CD8-positive, alpha-beta memory T cell (primary cell): Measurements from ENCODE around the gene SYNDIG1L. TPM values are rescaled to one million over a fixed set of nuclear protein-coding genes. Genes with fewer than 3 reads are reported as not detected.
A peak's percentile ranks its signal among the peaks of the same experiment; 100 is the strongest.

Source experiments
- CTCF ChIA-PET: fragments of 350-600 bp; sonication (Branson Sonifier 250); formaldehyde crosslinking; loops from one replicate; lab custom pipeline; 2021; ENCODE audit warnings: antibody characterized with exemption; lab: Charles Lee
- POLR2A ChIA-PET: fragments of 350-600 bp; sonication (Branson Sonifier 250); formaldehyde crosslinking; loops from one replicate; lab custom pipeline; 2021; ENCODE audit warnings: antibody characterized with exemption; lab: Charles Lee
- DNase-seq, 5 donors: peaks; one replicate each; pipeline versions ENCODE4 v3.0.0 to v3.0.0-alpha.2; 2020 to 2022; ENCODE audit warnings: mixed read lengths in 1 of 5
- H3K27ac ChIP-seq: one replicate; pipeline ENCODE4 v1.7.0; 2013; ENCODE audit warnings: low read depth, mild to moderate bottlenecking, low read length, moderate library complexity
- H3K27me3 ChIP-seq: 2 replicates; pipeline ENCODE4 v1.7.0; 2013; ENCODE audit warnings: low read length, mild to moderate bottlenecking; ENCODE audit not compliant: insufficient read depth, poor library complexity, severe bottlenecking
- H3K36me3 ChIP-seq: 2 replicates; pipeline ENCODE4 v1.7.0; 2013; ENCODE audit warnings: mild to moderate bottlenecking, low read length, moderate library complexity; ENCODE audit not compliant: insufficient read depth
- H3K4me1 ChIP-seq: 2 replicates; pipeline ENCODE4 v1.7.0; 2013; ENCODE audit warnings: mild to moderate bottlenecking, low read length, moderate library complexity; ENCODE audit not compliant: insufficient read depth
- H3K4me3 ChIP-seq: 2 replicates; pipeline ENCODE4 v1.7.0; 2013; ENCODE audit warnings: mild to moderate bottlenecking, low read length
- H3K9me3 ChIP-seq: 2 replicates; pipeline ENCODE4 v1.7.0; 2013; ENCODE audit warnings: mild to moderate bottlenecking, low read length
- H3K27ac Mint-ChIP-seq, 8 donors: one replicate each; pipeline ENCODE4 v1.8.0; 2020 to 2021; ENCODE audit warnings: mixed read lengths in 8 of 8, mild to moderate bottlenecking in 6 of 8, inconsistent platforms in 3 of 8, moderate library complexity in 3 of 8
- H3K27me3 Mint-ChIP-seq, 2 donors: one replicate each; pipeline ENCODE4 v1.8.0; 2020 to 2021; ENCODE audit warnings: mixed read lengths in 2 of 2, mild to moderate bottlenecking in 1 of 2, moderate library complexity in 1 of 2
- H3K36me3 Mint-ChIP-seq, 3 donors: one replicate each; pipeline ENCODE4 v1.8.0; 2020 to 2021; ENCODE audit warnings: mixed read lengths in 3 of 3, inconsistent platforms in 1 of 3, mild to moderate bottlenecking in 1 of 3
- H3K4me1 Mint-ChIP-seq, 3 donors: one replicate each; pipeline ENCODE4 v1.8.0; 2020 to 2021; ENCODE audit warnings: mixed read lengths in 3 of 3, inconsistent platforms in 1 of 3, mild to moderate bottlenecking in 1 of 3
- H3K4me3 Mint-ChIP-seq, 7 donors: one replicate each; pipeline ENCODE4 v1.8.0; 2020 to 2021; ENCODE audit warnings: mixed read lengths in 7 of 7, mild to moderate bottlenecking in 6 of 7, moderate library complexity in 4 of 7, inconsistent platforms in 2 of 7
- H3K9me3 Mint-ChIP-seq, 5 donors: one replicate each; pipeline ENCODE4 v1.8.0; 2020 to 2022; ENCODE audit warnings: mixed read lengths in 5 of 5, mild to moderate bottlenecking in 3 of 5, moderate library complexity in 2 of 5, inconsistent platforms in 1 of 5
- polyA plus RNA-seq: library from polyadenylated mRNA; unstranded; fragments of 300-500 nt; fragmentation: Illumina TruSeq; gene quantifications from one replicate; pipeline ENCODE4 v1.2.3, GENCODE V29; 2021
- total RNA-seq, 2 experiments: library from RNA; stranded (reverse); gene quantifications; one replicate each; pipeline ENCODE4 v1.2.3, GENCODE V29; 2021

The SYNDIG1L gene
- total RNA-seq = not detected
- not detected for polyA plus RNA-seq

DNA sequence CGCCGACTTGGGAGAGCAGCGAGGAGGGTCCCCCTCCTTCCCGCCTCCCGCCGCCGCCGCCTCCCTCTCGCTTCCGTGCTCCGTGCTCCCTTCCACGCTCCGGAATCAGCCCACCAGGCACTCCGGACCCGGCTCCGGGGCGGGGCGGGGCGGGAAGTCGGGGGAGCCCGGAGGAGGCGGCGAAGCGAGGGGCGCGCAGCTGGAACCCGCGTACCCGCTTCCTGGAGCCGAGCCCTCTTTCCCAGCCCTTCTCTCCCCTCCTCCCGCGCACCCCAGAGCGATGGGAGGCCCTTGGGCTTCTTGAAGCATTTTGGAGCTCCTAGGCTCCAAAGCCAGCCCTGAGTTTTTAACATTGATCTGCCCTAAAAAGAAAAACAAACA, at the start of gene SYNDIG1L:
TSS of gene SYNDIG1L (minus strand) at position 9 of the 381 bp plus-strand sequence. CDS start 16,466 bp downstream, outside the sequence.
- Mint-ChIP-seq H3K27me3 (peaks cover 46 to 82% of the 10 kb centered on the region in 2 donors), H3K36me3 (no peaks in the 10 kb centered on the region), H3K4me1 (peaks cover 3 to 4% (median 4%) of the 10 kb centered on the region in 3 donors), H3K27ac (peak within 1 kb of the TSS in 1 of 8 donors; percentile 32), H3K4me3 (peak within 1 kb of the TSS in 5 of 7 donors; percentile 39 to 72 (median 53)), H3K9me3 (peaks cover 0 to 4% (median 2%) of the 10 kb centered on the region in 5 donors)
- Histone ChIP-seq H3K4me3 (no peak within 1 kb of the TSS), H3K27me3 (peaks cover 18% of the 10 kb centered on the region), H3K4me1 (no peaks in the 10 kb centered on the region), H3K27ac (no peak within 1 kb of the TSS), H3K36me3 (no peaks in the 10 kb centered on the region), H3K9me3 (no peaks in the 10 kb centered on the region)
- DNase-seq = no peak
- POLR2A ChIA-PET = interaction anchor here (0.8 kb wide), 1 partner anchor 1542 kb away, joined by 12 read pairs; no protein-coding TSS in a partner anchor
- CTCF ChIA-PET = no interaction called here

DNA sequence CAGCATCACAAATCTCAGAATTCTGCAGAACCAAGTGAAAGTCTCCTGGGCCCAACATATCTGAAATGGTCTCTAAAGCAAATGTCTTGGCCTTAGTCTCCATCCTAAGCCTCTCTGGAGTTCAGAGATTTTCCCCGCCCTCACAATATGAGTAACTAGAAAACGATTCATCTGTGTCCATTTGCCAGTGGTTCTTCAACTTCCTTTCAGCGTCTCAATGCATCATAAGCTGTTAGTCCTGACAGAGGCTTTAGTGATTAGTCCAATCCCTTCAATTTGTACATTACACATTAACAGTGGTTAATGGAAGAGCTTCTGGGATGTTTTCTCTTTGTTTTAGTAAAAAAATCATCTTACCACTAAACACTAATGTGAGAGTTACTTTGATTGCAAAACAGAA, 49.7 kb upstream of the SYNDIG1L start:
- Mint-ChIP-seq H3K9me3 (peaks cover 0 to 2% (median 0%) of the 10 kb centered on the region in 5 donors), H3K36me3 (peaks cover 0 to 41% (median 12%) of the 10 kb centered on the region in 3 donors), H3K4me3 (no peak overlapping the region), H3K4me1 (no peaks in the 10 kb centered on the region), H3K27me3 (no peaks in the 10 kb centered on the region), H3K27ac (no peak overlapping the region)
- Histone ChIP-seq H3K9me3 (no peaks in the 10 kb centered on the region), H3K4me1 (no peaks in the 10 kb centered on the region), H3K27ac (no peak overlapping the region), H3K4me3 (no peak overlapping the region), H3K27me3 (no peaks in the 10 kb centered on the region), H3K36me3 (no peaks in the 10 kb centered on the region)
- DNase-seq = no peak
- POLR2A ChIA-PET = no interaction called here
- CTCF ChIA-PET = no interaction called here

DNA sequence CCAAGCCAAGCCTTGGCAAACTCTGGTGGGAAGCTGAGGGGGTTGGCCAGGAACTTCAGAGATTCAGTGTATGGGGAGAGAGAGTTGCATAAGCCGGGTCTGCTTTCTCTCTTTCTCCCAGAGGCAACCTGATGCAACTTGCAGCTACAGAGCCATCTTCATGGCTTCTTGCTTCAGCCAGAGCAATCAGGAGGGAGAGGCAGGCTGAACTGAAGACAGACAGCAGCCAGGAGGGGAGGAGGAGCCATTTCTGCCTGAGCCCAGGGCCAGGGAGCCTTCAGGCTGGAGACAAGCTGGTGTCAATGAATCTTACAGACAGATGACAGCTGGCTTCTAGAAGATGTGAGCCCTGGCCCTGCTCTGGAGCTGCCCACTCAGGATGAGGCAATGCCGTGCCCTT, 48.4 kb upstream of the SYNDIG1L start:
- Mint-ChIP-seq H3K27me3 (no peaks in the 10 kb centered on the region), H3K9me3 (peaks cover 0 to 2% (median 0%) of the 10 kb centered on the region in 5 donors), H3K4me1 (no peaks in the 10 kb centered on the region), H3K36me3 (peaks cover 0 to 28% (median 9%) of the 10 kb centered on the region in 3 donors), H3K27ac (no peak overlapping the region), H3K4me3 (no peak overlapping the region)
- ChIA-PET CTCF (no interaction called here), POLR2A (no interaction called here)
- no peaks in the 10 kb centered on the region for H3K36me3 ChIP-seq
- no peaks in the 10 kb centered on the region for H3K9me3 ChIP-seq
- no peaks in the 10 kb centered on the region for H3K27me3 ChIP-seq
- H3K4me3 ChIP-seq = no peak overlapping the region
- no peak overlapping the region for H3K27ac ChIP-seq
- no peaks in the 10 kb centered on the region for H3K4me1 ChIP-seq
- no peak for DNase-seq

DNA sequence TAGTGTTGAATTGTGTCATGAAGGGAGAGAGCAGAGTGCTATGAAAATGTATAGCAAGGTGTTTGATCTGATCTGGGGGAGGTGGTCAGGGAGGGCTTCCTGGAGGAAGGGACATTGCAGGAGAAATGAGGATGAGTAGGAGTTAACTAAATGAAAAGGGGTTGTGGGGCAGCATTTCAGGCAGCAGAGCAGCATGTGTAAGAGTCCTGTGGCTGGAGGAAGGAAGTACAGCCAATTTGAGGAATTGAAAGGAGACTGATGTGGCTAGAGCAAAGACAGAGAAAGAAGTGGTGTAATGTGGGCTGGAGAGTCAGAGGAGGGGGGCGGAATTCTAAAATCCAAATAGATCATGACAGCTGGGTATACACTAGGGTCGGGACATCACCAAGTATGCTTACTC, 46.6 kb upstream of the SYNDIG1L start:
- CTCF ChIA-PET = no interaction called here

DNA sequence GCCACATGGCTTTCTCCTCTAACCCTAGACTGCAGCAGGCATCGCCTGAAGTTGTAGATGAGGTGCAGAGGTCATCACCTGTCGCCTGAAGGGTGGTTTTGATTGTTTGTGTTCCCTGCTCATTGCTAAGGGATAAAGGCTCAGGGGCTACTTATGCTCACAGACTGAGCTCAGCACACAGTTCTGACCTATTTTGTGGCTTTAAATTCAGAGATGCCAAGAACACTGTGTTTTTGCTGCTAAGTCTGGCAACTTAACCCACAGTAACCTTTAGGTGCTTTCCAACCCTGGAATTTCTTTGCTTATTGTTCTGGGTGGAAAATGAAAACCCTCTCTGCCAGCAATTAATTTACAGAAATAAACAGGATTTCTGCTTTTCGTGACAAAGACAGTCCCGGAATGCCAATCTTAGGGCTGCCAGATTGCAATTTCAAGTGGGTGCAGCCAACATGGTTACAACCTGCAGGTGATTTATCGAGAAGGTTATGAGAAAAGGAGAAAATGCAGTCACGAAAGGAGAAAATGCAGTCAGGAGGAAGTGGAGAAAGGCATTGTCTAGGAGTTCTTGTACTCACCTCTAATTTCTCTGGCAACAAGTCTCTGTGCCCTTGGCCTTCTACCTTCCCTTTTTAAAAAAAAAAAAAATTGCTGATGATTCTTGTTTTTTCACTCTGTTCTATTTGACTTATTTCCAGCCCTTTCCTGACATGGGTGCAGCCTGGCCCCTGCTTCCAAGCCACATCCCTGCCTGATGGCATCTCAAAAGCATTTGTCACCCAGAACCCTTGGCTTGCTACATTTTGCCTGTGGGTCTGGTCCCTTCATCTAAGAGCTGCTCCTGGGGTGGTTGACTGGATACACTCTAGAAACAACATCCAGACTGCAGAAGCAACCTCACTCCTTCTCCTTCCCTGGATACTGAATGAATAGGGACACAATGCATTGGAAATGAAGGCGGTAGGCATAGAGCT, 43.8 kb upstream of the SYNDIG1L start:
- Mint-ChIP-seq H3K27me3 (peaks cover 0 to 1% of the 10 kb centered on the region in 2 donors), H3K9me3 (peaks cover 0 to 2% (median 0%) of the 10 kb centered on the region in 5 donors), H3K36me3 (peaks cover 0 to 10% (median 5%) of the 10 kb centered on the region in 3 donors), H3K4me1 (no peaks in the 10 kb centered on the region), H3K27ac (no peak overlapping the region), H3K4me3 (no peak overlapping the region)
- Histone ChIP-seq H3K4me1 (no peaks in the 10 kb centered on the region), H3K27me3 (no peaks in the 10 kb centered on the region), H3K36me3 (no peaks in the 10 kb centered on the region), H3K27ac (no peak overlapping the region), H3K4me3 (no peak overlapping the region), H3K9me3 (no peaks in the 10 kb centered on the region)
- DNase-seq = no peak
- POLR2A ChIA-PET = no interaction called here
- CTCF ChIA-PET = no interaction called here

More for the DNA sequence above, 46.6 kb upstream of the SYNDIG1L start:
- Mint-ChIP-seq H3K27ac (no peak overlapping the region), H3K4me1 (no peaks in the 10 kb centered on the region), H3K36me3 (peaks cover 0 to 16% (median 7%) of the 10 kb centered on the region in 3 donors), H3K4me3 (no peak overlapping the region), H3K9me3 (peaks cover 0 to 2% (median 0%) of the 10 kb centered on the region in 5 donors), H3K27me3 (peaks cover 0 to 1% of the 10 kb centered on the region in 2 donors)
- H3K9me3 ChIP-seq = no peaks in the 10 kb centered on the region
- H3K27ac ChIP-seq = no peak overlapping the region
- H3K36me3 ChIP-seq = no peaks in the 10 kb centered on the region
- H3K4me1 ChIP-seq = no peaks in the 10 kb centered on the region
- POLR2A ChIA-PET = no interaction called here
- no peak overlapping the region for H3K4me3 ChIP-seq
- DNase-seq = no peak
- no peaks in the 10 kb centered on the region for H3K27me3 ChIP-seq

DNA sequence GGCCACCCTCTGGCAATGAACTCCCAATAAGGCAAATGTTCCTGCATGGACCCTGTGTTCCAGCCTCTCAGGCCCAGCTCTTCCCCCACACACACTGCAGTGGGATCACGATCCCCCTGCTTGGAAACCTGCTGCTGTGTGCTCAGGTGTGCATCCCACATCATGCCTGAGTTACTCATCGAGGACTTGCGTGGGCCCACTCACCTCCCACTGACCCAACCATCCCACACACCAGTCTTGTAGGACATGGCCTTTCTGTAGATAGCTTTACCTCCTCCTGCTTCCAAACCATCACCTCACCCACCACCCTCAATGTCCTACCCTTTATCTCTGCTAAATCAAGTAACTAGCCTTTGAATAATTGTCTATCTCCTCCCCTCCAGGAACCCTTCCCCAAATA, 42.5 kb upstream of the SYNDIG1L start:
- ChIA-PET POLR2A (no interaction called here), CTCF (no interaction called here)
- peaks cover 0 to 2% (median 0%) of the 10 kb centered on the region in 5 donors for H3K9me3 Mint-ChIP-seq
- peaks cover 0 to 1% of the 10 kb centered on the region in 2 donors for H3K27me3 Mint-ChIP-seq
- Histone ChIP-seq H3K9me3 (no peaks in the 10 kb centered on the region), H3K4me3 (no peak overlapping the region), H3K27ac (no peak overlapping the region), H3K27me3 (no peaks in the 10 kb centered on the region), H3K36me3 (no peaks in the 10 kb centered on the region), H3K4me1 (no peaks in the 10 kb centered on the region)
- no peaks in the 10 kb centered on the region for H3K4me1 Mint-ChIP-seq
- no peak overlapping the region for H3K27ac Mint-ChIP-seq
- peaks cover 0 to 6% (median 3%) of the 10 kb centered on the region in 3 donors for H3K36me3 Mint-ChIP-seq
- DNase-seq = no peak
- H3K4me3 Mint-ChIP-seq = no peak overlapping the region

DNA sequence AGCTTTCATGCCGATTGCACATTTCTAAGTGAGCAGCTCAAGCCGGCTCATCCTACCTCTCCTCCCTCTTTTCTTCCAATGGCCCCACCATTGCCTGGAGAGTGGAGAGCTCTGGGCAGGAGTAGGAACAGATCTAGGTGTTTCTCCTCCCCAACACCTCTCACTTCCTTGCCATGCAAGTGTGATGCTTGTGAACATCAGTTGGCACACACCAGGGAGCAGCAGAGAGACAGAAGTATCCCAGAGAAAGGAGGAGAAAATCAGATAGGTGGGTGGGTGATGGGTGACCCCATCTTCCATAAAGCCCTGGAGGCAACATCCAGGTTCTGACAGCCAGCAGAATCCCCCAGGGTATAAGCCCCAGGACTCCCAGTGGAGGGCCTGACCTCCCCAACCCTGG, 39.3 kb upstream of the SYNDIG1L start:
- Mint-ChIP-seq H3K4me3 (no peak overlapping the region), H3K36me3 (no peaks in the 10 kb centered on the region), H3K4me1 (no peaks in the 10 kb centered on the region), H3K27me3 (peaks cover 13 to 14% of the 10 kb centered on the region in 2 donors), H3K27ac (no peak overlapping the region), H3K9me3 (no peaks in the 10 kb centered on the region)
- no peak overlapping the region for H3K4me3 ChIP-seq
- no peaks in the 10 kb centered on the region for H3K36me3 ChIP-seq
- no peak overlapping the region for H3K27ac ChIP-seq
- no peaks in the 10 kb centered on the region for H3K4me1 ChIP-seq
- no peaks in the 10 kb centered on the region for H3K9me3 ChIP-seq
- CTCF ChIA-PET = no interaction called here
- no peaks in the 10 kb centered on the region for H3K27me3 ChIP-seq
- DNase-seq = no peak
- POLR2A ChIA-PET = interaction anchor here (0.6 kb wide), 1 partner anchor 212 kb away, joined by 5 read pairs; no protein-coding TSS in a partner anchor

DNA sequence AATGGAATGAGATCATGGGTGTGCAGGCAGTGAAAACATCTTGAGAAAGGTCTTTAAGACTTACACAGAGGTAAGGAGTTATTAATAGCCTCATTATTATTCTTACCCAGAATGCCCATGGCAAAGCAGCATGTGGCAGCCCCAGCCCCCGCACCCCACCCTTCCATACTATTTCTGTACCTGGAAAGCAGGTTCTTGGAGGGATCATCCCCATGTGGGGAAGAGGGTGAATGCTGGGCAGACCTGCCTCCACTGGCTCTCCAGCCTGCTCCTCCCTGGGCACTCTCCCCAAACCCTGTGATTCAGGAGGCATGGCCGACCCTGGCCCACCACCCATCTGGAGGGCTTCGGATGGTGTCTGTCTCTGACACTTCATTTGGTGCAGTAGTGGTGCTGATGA, 38.8 kb upstream of the SYNDIG1L start:
- Mint-ChIP-seq H3K27me3 (peaks cover 16 to 18% of the 10 kb centered on the region in 2 donors), H3K9me3 (no peaks in the 10 kb centered on the region), H3K36me3 (no peaks in the 10 kb centered on the region), H3K4me1 (no peaks in the 10 kb centered on the region), H3K4me3 (no peak overlapping the region), H3K27ac (no peak overlapping the region)
- no peak overlapping the region for H3K27ac ChIP-seq
- no peaks in the 10 kb centered on the region for H3K9me3 ChIP-seq
- no peaks in the 10 kb centered on the region for H3K36me3 ChIP-seq
- no peaks in the 10 kb centered on the region for H3K27me3 ChIP-seq
- no peaks in the 10 kb centered on the region for H3K4me1 ChIP-seq
- ChIA-PET CTCF (no interaction called here), POLR2A (no interaction called here)
- H3K4me3 ChIP-seq = no peak overlapping the region
- no peak for DNase-seq
